ENCODE measurements around the gene OR52K1. TPM values are rescaled to one million over a fixed set of nuclear protein-coding genes. Genes with fewer than 3 reads are reported as not detected.

The OR52K1 gene
- total RNA-seq, 2 donors from 2014 or later = not detected

GRCh38 chr11:4453118-4453517 lies 29.3 kb upstream of the OR52K1 start:
- H3K4me1 Mint-ChIP-seq = no peaks in the 10 kb centered on the region
- Histone ChIP-seq H3K9ac (ENCODE audit: extremely low read depth, low read length, poor library complexity, severe bottlenecking) (no peak overlapping the region), H3K4me3 (ENCODE audit: low read length) (no peak overlapping the region), H3K27ac (ENCODE audit: low read depth, low read length) (no peak overlapping the region), H3K4me1 (ENCODE audit: control insufficient read depth, insufficient read depth, low read length) (no peaks in the 10 kb centered on the region), H3K36me3 (ENCODE audit: control insufficient read depth, insufficient read depth, low read length) (no peaks in the 10 kb centered on the region), H3K9me3 (ENCODE audit: control insufficient read depth, low read length) (no peaks in the 10 kb centered on the region), H3K27me3 (ENCODE audit: control insufficient read depth, insufficient read depth, low read length, poor library complexity, severe bottlenecking) (no peaks in the 10 kb centered on the region)
- H3K4me3 Mint-ChIP-seq = no peak overlapping the region
- H3K9me3 Mint-ChIP-seq = peaks cover 7% of the 10 kb centered on the region
- no peaks in the 10 kb centered on the region for H3K36me3 Mint-ChIP-seq (ENCODE audit: low read depth)
- WGBS, 2 experiments (ENCODE audit: insufficient coverage in 1 of 2, insufficient read length in 1 of 2) = 94 to 97% methylated on average over 2 to 3 of the region's 3 CpGs
- H3K27ac Mint-ChIP-seq = no peak overlapping the region
- no peak for DNase-seq
- TF ChIP-seq, protein P1, sequence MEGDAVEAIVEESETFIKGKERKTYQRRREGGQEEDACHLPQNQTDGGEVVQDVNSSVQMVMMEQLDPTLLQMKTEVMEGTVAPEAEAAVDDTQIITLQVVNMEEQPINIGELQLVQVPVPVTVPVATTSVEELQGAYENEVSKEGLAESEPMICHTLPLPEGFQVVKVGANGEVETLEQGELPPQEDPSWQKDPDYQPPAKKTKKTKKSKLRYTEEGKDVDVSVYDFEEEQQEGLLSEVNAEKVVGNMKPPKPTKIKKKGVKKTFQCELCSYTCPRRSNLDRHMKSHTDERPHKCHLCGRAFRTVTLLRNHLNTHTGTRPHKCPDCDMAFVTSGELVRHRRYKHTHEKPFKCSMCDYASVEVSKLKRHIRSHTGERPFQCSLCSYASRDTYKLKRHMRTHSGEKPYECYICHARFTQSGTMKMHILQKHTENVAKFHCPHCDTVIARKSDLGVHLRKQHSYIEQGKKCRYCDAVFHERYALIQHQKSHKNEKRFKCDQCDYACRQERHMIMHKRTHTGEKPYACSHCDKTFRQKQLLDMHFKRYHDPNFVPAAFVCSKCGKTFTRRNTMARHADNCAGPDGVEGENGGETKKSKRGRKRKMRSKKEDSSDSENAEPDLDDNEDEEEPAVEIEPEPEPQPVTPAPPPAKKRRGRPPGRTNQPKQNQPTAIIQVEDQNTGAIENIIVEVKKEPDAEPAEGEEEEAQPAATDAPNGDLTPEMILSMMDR (conservative IDR thresholded peaks at IDR 0.05) = no peak
- H3K27me3 Mint-ChIP-seq (ENCODE audit: insufficient read depth) = no peaks in the 10 kb centered on the region

DNA sequence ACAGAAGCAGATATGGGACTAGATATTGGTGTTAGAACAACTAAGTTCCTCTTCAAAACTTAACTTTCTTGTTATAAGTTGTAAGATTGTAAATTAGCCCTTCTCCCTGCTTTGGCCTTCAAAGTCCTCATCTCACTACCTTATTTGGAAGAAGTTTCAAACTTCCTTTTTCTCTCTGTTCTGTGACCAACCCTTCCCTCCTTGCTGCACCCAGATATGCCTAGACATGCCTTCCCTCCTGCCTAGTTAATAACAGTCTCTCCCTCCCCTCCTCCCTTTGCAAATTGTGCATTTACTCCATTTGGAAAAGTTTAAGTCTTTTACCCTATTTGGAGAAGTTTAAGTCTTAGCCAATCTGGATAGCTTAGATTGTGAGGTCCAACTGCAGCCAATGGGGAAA lies 28.4 kb upstream of the OR52K1 start:
- TF ChIP-seq, protein P1 (conservative IDR thresholded peaks at IDR 0.05) = no peak
- H3K27ac Mint-ChIP-seq = no peak overlapping the region
- no peaks in the 10 kb centered on the region for H3K36me3 Mint-ChIP-seq (ENCODE audit: low read depth)
- no peaks in the 10 kb centered on the region for H3K4me1 Mint-ChIP-seq
- H3K9ac ChIP-seq (ENCODE audit: extremely low read depth, low read length, poor library complexity, severe bottlenecking) = no peak overlapping the region
- H3K9me3 Mint-ChIP-seq = peaks cover 7% of the 10 kb centered on the region
- H3K36me3 ChIP-seq (ENCODE audit: control insufficient read depth, insufficient read depth, low read length) = no peaks in the 10 kb centered on the region
- no peaks in the 10 kb centered on the region for H3K27me3 ChIP-seq (ENCODE audit: control insufficient read depth, insufficient read depth, low read length, poor library complexity, severe bottlenecking)
- no peaks in the 10 kb centered on the region for H3K4me1 ChIP-seq (ENCODE audit: control insufficient read depth, insufficient read depth, low read length)
- H3K9me3 ChIP-seq (ENCODE audit: control insufficient read depth, low read length) = no peaks in the 10 kb centered on the region
- no peaks in the 10 kb centered on the region for H3K27me3 Mint-ChIP-seq (ENCODE audit: insufficient read depth)
- H3K4me3 ChIP-seq (ENCODE audit: low read length) = no peak overlapping the region
- no peak overlapping the region for H3K4me3 Mint-ChIP-seq
- no peak for DNase-seq
- no peak overlapping the region for H3K27ac ChIP-seq (ENCODE audit: low read depth, low read length)

- DNase-seq = no peak
- Mint-ChIP-seq H3K9me3 (peaks cover 7% of the 10 kb centered on the region), H3K36me3 (ENCODE audit: low read depth) (no peaks in the 10 kb centered on the region), H3K27ac (no peak overlapping the region), H3K4me3 (no peak overlapping the region), H3K4me1 (no peaks in the 10 kb centered on the region), H3K27me3 (ENCODE audit: insufficient read depth) (no peaks in the 10 kb centered on the region)
- no peak overlapping the region for H3K27ac ChIP-seq (ENCODE audit: low read depth, low read length)
- no peaks in the 10 kb centered on the region for H3K27me3 ChIP-seq (ENCODE audit: control insufficient read depth, insufficient read depth, low read length, poor library complexity, severe bottlenecking)
- WGBS, 2 experiments (ENCODE audit: insufficient coverage in 1 of 2, insufficient read length in 1 of 2) = 60 to 81% methylated on average over 1 of the region's 1 CpG
- no peaks in the 10 kb centered on the region for H3K9me3 ChIP-seq (ENCODE audit: control insufficient read depth, low read length)
- no peaks in the 10 kb centered on the region for H3K4me1 ChIP-seq (ENCODE audit: control insufficient read depth, insufficient read depth, low read length)
- H3K36me3 ChIP-seq (ENCODE audit: control insufficient read depth, insufficient read depth, low read length) = no peaks in the 10 kb centered on the region
- no peak overlapping the region for H3K4me3 ChIP-seq (ENCODE audit: low read length)
- no peak overlapping the region for H3K9ac ChIP-seq (ENCODE audit: extremely low read depth, low read length, poor library complexity, severe bottlenecking)
- TF ChIP-seq, protein P1 (conservative IDR thresholded peaks at IDR 0.05) = no peak
These were observed 27.0 kb upstream of the OR52K1 start for GRCh38 chr11:4455419-4455818.
